H54 (cell line): ENCODE measurements around the gene ZNF600.
"Not testable (repeated sequence)": the region's sequence is repeated elsewhere in the genome, so short reads cannot be mapped to it uniquely, and the experiment has no call there.

Source experiments
- DNase-seq: peaks from one replicate; pipeline ENCODE4 v3.0.0; 2011; ENCODE audit warnings: low spot score, mixed read lengths; ENCODE audit not compliant: insufficient read length
- FAIRE-seq: peaks from 3 replicates; lab custom pipeline; 2011; peaks lifted over from hg19 to GRCh38; lab: Jason Lieb, UNC
- POLR2A ChIP-seq: IDR thresholded peaks from 2 replicates; pipeline ENCODE4 v1.6.1; 2011; ENCODE audit warnings: low read depth, mild to moderate bottlenecking, low read length

The ZNF600 gene

GRCh38 chr19:52724701-52725514 is 61.7 kb downstream of the ZNF600 start:
- TF ChIP-seq POLR2A, result no peak
- FAIRE-seq, result no peak
- DNase-seq, result no peak

GRCh38 chr19:52723907-52724598 is 62.5 kb downstream of the ZNF600 start:
- not testable (repeated sequence) for FAIRE-seq, DNase-seq

GRCh38 chr19:52722062-52723003 is 64.3 kb downstream of the ZNF600 start:
- FAIRE-seq, result peak; percentile 48
- TF ChIP-seq POLR2A, result no peak
- DNase-seq, result peak; percentile 77

- FAIRE-seq, DNase-seq: not testable (repeated sequence)
These were observed 66.0 kb downstream of the ZNF600 start for GRCh38 chr19:52720541-52720940.

GRCh38 chr19:52716522-52716921 is 70.1 kb downstream of the ZNF600 start:
- FAIRE-seq (no peak), DNase-seq (no peak)
- no peak for TF ChIP-seq POLR2A

- not testable (repeated sequence) for DNase-seq, FAIRE-seq
These were observed 70.7 kb downstream of the ZNF600 start for GRCh38 chr19:52715902-52716301.

GRCh38 chr19:52715330-52715729 is 71.3 kb downstream of the ZNF600 start:
- not testable (repeated sequence) for DNase-seq, FAIRE-seq
